HEK293 (cell line): ENCODE data around the gene LCN12.

ENCODE experiments used
- CTCF ChIA-PET: fragments of 350-600 bp; formaldehyde crosslinking; extraction: SDS; loops from one replicate; lab custom pipeline; 2021; ENCODE audit warnings: antibody characterized with exemption; lab: Yijun Ruan, JAX
- POLR2A ChIA-PET: fragments of 300-600 bp; formaldehyde crosslinking; extraction: SDS; loops from one replicate; lab custom pipeline; 2020; ENCODE audit warnings: antibody characterized with exemption, inconsistent platforms; lab: Yijun Ruan, JAX
- H3K27ac ChIP-seq: fragments of 200-500 bp; sonication (Bioruptor generic); 2 replicates; pipeline ENCODE4 v1.5.1; 2014; ENCODE audit warnings: low read depth, low read length, control low read depth, inconsistent platforms; ENCODE audit errors: extremely low read depth
- H3K36me3 ChIP-seq, 2 experiments: fragments of 200-500 bp in 1 of 2; sonication (Bioruptor generic) in 1 of 2; 1 replicate in 1 of 2; 2 replicates in 1 of 2; pipeline ENCODE4 v1.5.1; 2014 to 2017; ENCODE audit warnings: inconsistent platforms in 2 of 2, low read length in 2 of 2; ENCODE audit not compliant: control insufficient read depth in 2 of 2, insufficient read depth in 1 of 2
- H3K4me1 ChIP-seq: fragments of 200-500 bp; sonication (Bioruptor generic); 2 replicates; pipeline ENCODE4 v1.5.1; 2014; ENCODE audit warnings: mild to moderate bottlenecking, low read length, inconsistent platforms; ENCODE audit not compliant: control insufficient read depth, insufficient read depth
- H3K4me3 ChIP-seq: 2 replicates; pipeline ENCODE4 v1.5.1; 2011; ENCODE audit warnings: low read depth, mild to moderate bottlenecking, control low read depth, low read length, moderate library complexity
- H3K9me3 ChIP-seq: fragments of 200-500 bp; sonication (Bioruptor generic); 2 replicates; pipeline ENCODE4 v1.5.1; 2014; ENCODE audit warnings: low read depth, low read length, inconsistent platforms; ENCODE audit not compliant: control insufficient read depth, insufficient read depth
- KLF17 ChIP-seq: fragments of 450-650 bp; formaldehyde crosslinking; IDR thresholded peaks from 2 replicates; pipeline ENCODE4 v1.5.1; 2016; ENCODE audit warnings: missing biosample characterization, missing genetic modification characterization
- KLF7 ChIP-seq: fragments of 450-650 bp; formaldehyde crosslinking; IDR thresholded peaks from 2 replicates; pipeline ENCODE4 v1.5.1; 2016; ENCODE audit warnings: missing biosample characterization, missing genetic modification characterization, borderline replicate concordance
- MEIS1 ChIP-seq: sonication (generic); formaldehyde crosslinking; IDR thresholded peaks from 2 replicates; pipeline ENCODE4 v1.8.1; 2022; ENCODE audit warnings: missing genetic modification reagents, mild to moderate bottlenecking, borderline replicate concordance
- PRDM10 ChIP-seq: fragments of 450-650 bp; formaldehyde crosslinking; IDR thresholded peaks from 2 replicates; pipeline ENCODE4 v1.5.1; 2016; ENCODE audit warnings: missing biosample characterization, missing genetic modification characterization
- REST ChIP-seq: fragments of 450-650 bp; formaldehyde crosslinking; IDR thresholded peaks from 2 replicates; pipeline ENCODE4 v1.5.1; 2016; ENCODE audit warnings: missing biosample characterization, missing genetic modification characterization
- SP2 ChIP-seq: fragments of 450-650 bp; formaldehyde crosslinking; IDR thresholded peaks from 2 replicates; pipeline ENCODE4 v1.5.1; 2016; ENCODE audit warnings: missing biosample characterization, missing genetic modification characterization
- ZBTB49 ChIP-seq: fragments of 450-650 bp; formaldehyde crosslinking; IDR thresholded peaks from 2 replicates; pipeline ENCODE4 v1.5.1; 2016; ENCODE audit warnings: missing biosample characterization, missing genetic modification characterization, low read depth
- ZFP3 ChIP-seq: fragments of 450-650 bp; formaldehyde crosslinking; IDR thresholded peaks from 2 replicates; pipeline ENCODE4 v1.5.1; 2016; ENCODE audit warnings: low read depth, missing biosample characterization, missing genetic modification characterization
- ZFP37 ChIP-seq: fragments of 450-650 bp; formaldehyde crosslinking; IDR thresholded peaks from 2 replicates; pipeline ENCODE4 v1.5.1; 2016; ENCODE audit warnings: missing biosample characterization, missing genetic modification characterization
- ZNF133 ChIP-seq: fragments of 450-650 bp; formaldehyde crosslinking; IDR thresholded peaks from 2 replicates; pipeline ENCODE4 v1.5.1; 2016; ENCODE audit warnings: missing biosample characterization, missing genetic modification characterization
- ZNF140 ChIP-seq: fragments of 450-650 bp; formaldehyde crosslinking; IDR thresholded peaks from 2 replicates; pipeline ENCODE4 v1.5.1; 2016; ENCODE audit warnings: missing biosample characterization, missing genetic modification characterization
- ZNF148 ChIP-seq: fragments of 450-650 bp; formaldehyde crosslinking; IDR thresholded peaks from 2 replicates; pipeline ENCODE4 v1.5.0; 2017; ENCODE audit warnings: missing biosample characterization, missing genetic modification characterization, borderline replicate concordance
- ZNF169 ChIP-seq: fragments of 450-650 bp; formaldehyde crosslinking; IDR thresholded peaks from 2 replicates; pipeline ENCODE4 v1.5.1; 2016; ENCODE audit warnings: missing biosample characterization, missing genetic modification characterization
- ZNF2 ChIP-seq: fragments of 450-650 bp; formaldehyde crosslinking; IDR thresholded peaks from 2 replicates; pipeline ENCODE4 v1.5.1; 2016; ENCODE audit warnings: missing biosample characterization, missing genetic modification characterization
- ZNF202 ChIP-seq: fragments of 450-650 bp; formaldehyde crosslinking; IDR thresholded peaks from 2 replicates; pipeline ENCODE4 v1.5.1; 2016; ENCODE audit warnings: missing biosample characterization, missing genetic modification characterization, borderline replicate concordance
- ZNF248 ChIP-seq: fragments of 450-650 bp; formaldehyde crosslinking; IDR thresholded peaks from 2 replicates; pipeline ENCODE4 v1.5.1; 2017; ENCODE audit warnings: missing biosample characterization, missing genetic modification characterization
- ZNF366 ChIP-seq: fragments of 450-650 bp; formaldehyde crosslinking; conservative IDR thresholded peaks from 2 replicates; pipeline ENCODE4 v1.5.1; 2016; ENCODE audit warnings: missing biosample characterization, missing genetic modification characterization
- ZNF449 ChIP-seq: fragments of 450-650 bp; formaldehyde crosslinking; IDR thresholded peaks from 2 replicates; pipeline ENCODE4 v1.5.1; 2017; ENCODE audit warnings: missing biosample characterization, mild to moderate bottlenecking, missing genetic modification characterization, moderate library complexity
- ZNF501 ChIP-seq: fragments of 450-650 bp; formaldehyde crosslinking; IDR thresholded peaks from 2 replicates; pipeline ENCODE4 v1.5.1; 2016; ENCODE audit warnings: missing biosample characterization, missing genetic modification characterization
- ZNF530 ChIP-seq: fragments of 450-650 bp; formaldehyde crosslinking; IDR thresholded peaks from 2 replicates; pipeline ENCODE4 v1.5.1; 2016; ENCODE audit warnings: low read depth, missing biosample characterization, missing genetic modification characterization
- ZNF544 ChIP-seq: fragments of 450-650 bp; formaldehyde crosslinking; IDR thresholded peaks from 2 replicates; pipeline ENCODE4 v1.5.0; 2017; ENCODE audit warnings: missing biosample characterization, missing genetic modification characterization
- ZNF549 ChIP-seq: fragments of 450-650 bp; IDR thresholded peaks from 2 replicates; pipeline ENCODE4 v1.5.1; 2018; ENCODE audit warnings: missing biosample characterization, missing genetic modification characterization, mild to moderate bottlenecking, inconsistent platforms, moderate library complexity
- ZNF558 ChIP-seq: fragments of 450-650 bp; formaldehyde crosslinking; IDR thresholded peaks from 2 replicates; pipeline ENCODE4 v1.5.1; 2016; ENCODE audit warnings: missing biosample characterization, missing genetic modification characterization
- ZNF560 ChIP-seq: fragments of 450-650 bp; formaldehyde crosslinking; IDR thresholded peaks from 2 replicates; pipeline ENCODE4 v1.5.1; 2017; ENCODE audit warnings: missing biosample characterization, missing genetic modification characterization, borderline replicate concordance

The LCN12 gene

GRCh38 chr9:136964171-136964689 lies 12.2 kb downstream of the LCN12 start:
- POLR2A ChIA-PET, result no interaction called here
- no peak overlapping the region for H3K4me3 ChIP-seq
- CTCF ChIA-PET, result interaction anchor here (0.6 to 1.7 kb wide), 6 partner anchors 13 to 102 kb away, joined by 3 to 11 read pairs (median 4); partner anchors contain the start of genes C8G and PTGDS
- TF ChIP-seq REST (peak; percentile 91), ZNF140 (no peak), ZNF530 (tag by site-specific recombination) (no peak), ZNF366 (tag by site-specific recombination) (no peak), ZNF169 (tag by site-specific recombination) (no peak), ZNF501 (tag by site-specific recombination) (no peak), KLF17 (tag by site-specific recombination) (0 out of 2 replicates have a peak, but pooled peaks have one; percentile 47), ZNF558 (tag by site-specific recombination) (no peak), ZNF133 (tag by site-specific recombination) (no peak), PRDM10 (tag by site-specific recombination) (no peak), ZFP37 (tag by site-specific recombination) (no peak), ZNF248 (no peak), ZBTB49 (tag by site-specific recombination) (no peak), ZNF449 (tag by site-specific recombination) (no peak), KLF7 (peak; percentile 74), SP2 (tag by site-specific recombination) (no peak), ZNF202 (no peak), ZNF560 (tag by site-specific recombination) (no peak), ZNF148 (tag by site-specific recombination) (no peak), ZFP3 (no peak), ZNF549 (tag by site-specific recombination) (no peak), ZNF544 (tag by site-specific recombination) (no peak), MEIS1 (CRISPR knock-in tag) (no peak), ZNF2 (no peak)

More at GRCh38 chr9:136964171-136964689, 12.2 kb downstream of the LCN12 start:
- Histone ChIP-seq H3K36me3 (no peaks in the 10 kb centered on the region), H3K9me3 (no peaks in the 10 kb centered on the region), H3K27ac (no peak overlapping the region), H3K4me1 (no peaks in the 10 kb centered on the region)
